SH-SY5Y (cell line): ENCODE data around the gene TSC2.

ENCODE experiments used
- GATA2 ChIP-seq: IDR thresholded peaks from 2 replicates; pipeline ENCODE4 v1.6.1; 2011; ENCODE audit warnings: mild to moderate bottlenecking, low read depth, low read length
- GATA3 ChIP-seq: IDR thresholded peaks from 2 replicates; pipeline ENCODE4 v1.6.1; 2011; ENCODE audit warnings: low read depth, mild to moderate bottlenecking, low read length, moderate library complexity

DNA sequence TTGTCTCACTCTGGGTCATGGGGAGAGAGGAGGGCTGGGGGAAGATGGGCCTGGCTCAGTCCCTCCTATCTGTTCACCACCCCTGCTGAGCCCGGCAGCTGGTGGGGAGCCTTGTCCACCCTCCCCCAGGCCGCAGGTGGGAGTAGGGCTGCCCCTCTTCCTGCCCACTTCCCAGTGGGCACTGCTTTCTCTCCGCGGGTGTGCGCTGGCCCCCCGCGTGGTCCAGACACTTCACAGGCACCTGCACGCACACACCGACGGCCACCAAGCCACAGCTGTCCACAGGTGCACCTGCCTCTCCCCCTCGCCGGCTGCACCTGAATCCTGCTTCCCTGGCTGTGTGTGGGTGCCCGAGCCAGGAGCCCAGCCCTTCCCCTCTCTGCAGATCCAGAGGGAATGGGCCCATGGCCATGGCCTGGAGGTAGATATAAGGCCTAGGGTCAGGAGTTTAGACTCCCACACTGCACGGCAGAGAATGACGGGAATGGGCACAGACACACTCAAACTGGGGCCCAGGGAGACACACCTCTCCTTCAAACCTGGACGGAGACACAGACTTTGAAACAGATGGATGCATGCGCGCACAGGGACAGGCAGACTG, 19.1 kb upstream of the TSC2 start:
- TF ChIP-seq GATA2 (no peak), GATA3 (no peak)
